Anterior cingulate cortex (tissue), 58 donors: ENCODE data around the gene NDFIP1.
"Not testable (repeated sequence)": the region's sequence is repeated elsewhere in the genome, so short reads cannot be mapped to it uniquely, and the experiment has no call there.

ENCODE experiments used
- DNase-seq, 58 donors: peaks; one replicate each; lab custom pipeline; 2025; lab: John Stamatoyannopoulos, UW

NDFIP1 gene

GRCh38 chr5:142088855-142089479 is 19.6 kb upstream of the NDFIP1 start:
- DNase-seq: not testable (repeated sequence)

DNA sequence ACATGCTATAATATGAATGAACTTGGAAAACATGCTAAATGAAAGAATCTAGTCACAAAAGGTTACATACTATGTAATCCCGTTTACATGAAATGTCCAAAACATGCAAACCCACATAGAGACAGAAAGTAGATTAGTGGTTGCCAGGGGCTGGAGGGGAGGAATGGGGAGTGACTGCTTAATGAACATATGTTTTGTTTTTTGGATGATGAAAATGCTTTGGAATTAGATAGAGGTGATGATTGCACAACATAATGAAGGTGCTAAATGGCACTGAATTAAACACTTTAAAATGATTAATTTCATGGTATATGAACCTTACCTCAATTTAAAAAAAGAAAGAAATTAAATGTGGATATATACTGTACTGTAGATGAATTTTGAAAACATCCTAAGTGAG is 17.6 kb upstream of the NDFIP1 start:
- no peak for DNase-seq

- no peak for DNase-seq
Measured at GRCh38 chr5:142091922-142092321, 16.7 kb upstream of the NDFIP1 start.

- DNase-seq: no peak
Measured at GRCh38 chr5:142095035-142095434, 13.5 kb upstream of the NDFIP1 start.

DNA sequence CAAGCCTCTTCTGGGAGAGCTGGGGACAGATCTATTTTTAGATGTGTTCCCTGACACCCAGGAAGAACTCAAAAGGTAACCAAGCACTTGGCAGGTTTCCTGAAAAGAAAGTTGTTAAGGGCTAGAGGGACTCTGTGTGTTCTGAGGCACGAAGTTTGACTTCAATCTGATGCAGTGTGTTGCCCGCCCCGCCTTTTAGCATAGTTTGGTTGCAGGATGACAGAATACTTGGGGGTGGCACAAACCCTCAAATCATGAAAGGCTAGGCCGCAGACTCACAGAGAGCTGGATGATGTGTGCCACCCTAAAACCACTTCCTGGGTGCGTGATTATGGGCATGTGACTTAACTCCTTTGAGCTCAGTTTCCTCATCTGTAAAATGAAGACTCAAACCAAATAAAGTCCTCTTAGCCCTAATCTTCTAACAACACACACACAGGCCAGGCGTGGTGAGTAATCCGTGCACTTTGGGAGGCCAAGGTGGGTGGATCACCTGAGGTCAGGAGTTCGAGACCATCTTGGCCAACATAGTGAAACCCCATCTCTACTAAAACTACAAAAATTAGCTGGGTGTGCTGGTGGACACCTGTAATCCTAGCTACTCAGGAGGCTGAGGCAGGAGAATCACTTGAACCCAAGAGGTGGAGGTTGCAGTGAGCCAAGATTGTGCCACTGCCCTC is 12.8 kb upstream of the NDFIP1 start:
- peak in 1 of 58 donors; percentile 30 for DNase-seq

DNA sequence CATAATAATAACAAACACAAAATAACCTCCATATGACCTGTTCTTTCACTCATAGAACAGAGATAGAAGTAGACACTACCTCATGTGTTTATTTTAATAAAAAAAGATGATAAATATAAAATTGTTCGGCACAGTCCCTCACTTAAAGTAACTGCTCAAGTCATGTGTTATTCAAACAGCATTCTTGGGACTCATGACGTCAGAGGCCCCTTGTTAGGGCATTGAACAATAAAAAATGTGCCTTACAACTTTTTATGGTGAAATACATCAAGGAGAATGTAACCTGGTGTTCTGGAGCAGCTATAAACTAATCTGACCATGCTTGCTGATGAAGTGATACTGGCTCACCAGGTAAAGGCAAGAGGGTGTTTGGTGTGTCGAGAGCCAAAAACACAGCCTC is 12.2 kb upstream of the NDFIP1 start:
- DNase-seq: no peak

DNA sequence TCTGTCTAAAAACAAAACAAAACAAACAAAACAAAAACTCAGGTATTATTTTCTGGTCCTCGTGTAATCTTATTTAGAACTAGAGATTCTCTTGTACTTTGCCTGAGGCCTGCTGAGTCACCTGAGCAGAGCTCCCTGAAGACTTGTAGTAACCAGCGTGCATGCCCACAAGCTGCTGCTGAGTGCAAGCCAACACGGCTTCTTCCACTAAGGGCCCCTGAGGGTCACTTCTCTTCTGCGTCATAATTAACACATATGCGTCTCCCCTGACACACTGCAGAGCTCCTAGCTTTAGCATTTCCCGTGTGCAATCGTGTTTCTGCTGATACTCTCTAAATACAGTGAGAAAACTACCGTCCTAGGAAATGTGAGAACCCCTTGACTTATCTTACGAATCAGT is 10.9 kb upstream of the NDFIP1 start:
- no peak for DNase-seq

GRCh38 chr5:142098275-142098674 is 10.3 kb upstream of the NDFIP1 start:
- no peak for DNase-seq

DNA sequence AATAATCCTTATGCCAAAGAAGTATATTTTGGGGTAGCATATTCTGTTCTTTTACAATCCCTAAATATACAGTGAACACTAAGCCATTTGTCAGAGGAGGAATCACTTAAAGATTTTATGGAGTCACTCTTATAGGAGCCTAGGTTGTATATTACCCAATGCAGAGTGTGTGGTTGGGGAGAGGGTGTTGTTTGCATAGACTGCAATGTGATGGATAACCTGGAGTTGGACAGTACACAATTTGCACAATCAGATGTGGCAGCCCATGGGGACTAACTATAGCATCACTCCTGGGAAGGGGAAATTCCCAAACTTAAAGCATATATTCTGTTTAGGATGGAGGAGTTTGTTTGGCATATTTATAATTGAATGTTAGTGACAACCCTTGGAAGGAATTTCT is 9.6 kb upstream of the NDFIP1 start:
- no peak for DNase-seq

- DNase-seq: no peak
Measured at GRCh38 chr5:142100307-142100706, 8.3 kb upstream of the NDFIP1 start.

DNA sequence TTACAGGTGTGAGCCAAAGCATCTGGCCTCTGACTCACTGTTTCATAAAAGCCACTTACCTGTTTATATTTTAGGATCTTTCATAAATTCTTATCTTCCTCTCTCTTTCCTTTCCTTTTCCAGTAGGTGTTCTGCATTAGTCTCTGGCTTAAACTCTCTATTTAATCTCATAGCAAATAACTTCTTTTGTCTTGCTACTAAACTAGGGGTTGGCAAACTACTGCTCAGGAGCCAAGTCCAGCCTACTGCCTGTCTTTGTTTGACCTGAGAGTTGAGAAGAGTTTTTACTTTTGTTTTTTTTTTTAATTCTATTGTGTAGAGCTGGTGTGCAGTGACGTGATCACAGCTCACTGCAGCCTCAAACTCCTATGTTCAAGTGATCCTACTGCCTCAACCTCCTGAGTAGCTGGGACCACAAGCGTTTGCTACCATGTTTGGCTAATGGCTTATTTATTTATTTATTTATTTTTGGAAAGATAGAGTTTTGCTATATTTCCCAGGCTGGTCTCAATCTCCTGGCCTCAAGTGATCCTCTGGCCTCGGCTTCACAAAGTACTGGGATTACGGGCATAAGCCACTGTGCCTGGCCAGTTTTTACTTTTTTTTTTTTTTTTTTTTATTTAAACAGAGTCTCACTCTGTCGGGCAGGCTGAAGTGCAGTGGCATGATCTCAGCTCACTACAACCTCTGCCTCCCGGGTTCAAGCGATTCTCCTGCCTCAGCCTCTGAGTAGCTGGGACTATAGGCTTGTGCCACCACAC is 5.4 kb upstream of the NDFIP1 start:
- DNase-seq: no peak

GRCh38 chr5:142104491-142104890 is 4.1 kb upstream of the NDFIP1 start:
- no peak for DNase-seq

DNA sequence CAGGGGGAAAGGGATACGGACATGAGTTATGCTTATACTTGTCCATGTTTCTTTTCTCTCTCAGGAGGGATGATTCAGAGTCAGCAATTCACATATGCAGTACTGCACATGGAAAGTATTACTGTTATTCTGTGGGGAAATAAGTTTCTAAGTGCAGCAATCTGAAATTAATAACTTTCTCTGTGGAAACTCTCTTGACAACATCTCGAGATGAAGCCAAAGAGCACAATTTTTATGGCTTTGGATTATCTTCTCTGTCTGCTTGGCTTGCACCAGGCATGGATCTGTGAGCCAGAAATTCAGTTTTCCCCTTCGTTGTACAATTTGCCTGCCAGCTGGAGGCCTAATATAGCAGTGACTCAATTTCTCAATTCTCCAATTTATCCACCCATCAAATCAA is 2.5 kb upstream of the NDFIP1 start:
- no peak for DNase-seq

- DNase-seq: no peak
Measured at GRCh38 chr5:142107036-142107735, 1.4 kb upstream of the NDFIP1 start.

- DNase-seq: peak in 1 of 58 donors; percentile 40
Measured at GRCh38 chr5:142107736-142108431, 695 bp upstream of the NDFIP1 start.

- DNase-seq: peak in 17 of 58 donors; percentile 4 to 49 (median 37)
Measured at GRCh38 chr5:142109331-142110045, 909 bp downstream of the NDFIP1 start.

GRCh38 chr5:142110046-142110531 is 1.5 kb downstream of the NDFIP1 start:
- DNase-seq: peak in 12 of 58 donors; percentile 4 to 28 (median 13)

- DNase-seq: no peak
Measured at GRCh38 chr5:142110988-142111687, 2.6 kb downstream of the NDFIP1 start.

DNA sequence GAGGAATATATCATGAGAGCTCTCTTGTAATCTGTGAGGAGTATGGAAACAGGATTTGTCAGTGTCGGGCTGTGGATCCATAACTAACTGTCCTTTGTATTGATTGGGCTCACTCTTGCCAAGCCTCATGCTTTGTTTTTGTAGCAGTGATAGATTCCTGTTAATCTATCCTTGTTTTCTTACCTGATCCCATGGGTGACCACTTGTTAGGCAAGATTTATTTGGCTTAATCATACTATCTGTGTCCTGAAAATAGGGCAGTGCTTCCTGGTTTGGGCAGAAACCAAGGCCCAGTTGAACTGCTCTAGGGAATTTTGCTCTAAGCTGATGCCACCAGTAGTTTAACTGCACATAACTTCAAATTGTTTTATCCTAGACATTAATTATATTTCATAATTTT is 6.1 kb downstream of the NDFIP1 start:
- no peak for DNase-seq
